Measurements from ENCODE around the gene KLHL17.

DNA sequence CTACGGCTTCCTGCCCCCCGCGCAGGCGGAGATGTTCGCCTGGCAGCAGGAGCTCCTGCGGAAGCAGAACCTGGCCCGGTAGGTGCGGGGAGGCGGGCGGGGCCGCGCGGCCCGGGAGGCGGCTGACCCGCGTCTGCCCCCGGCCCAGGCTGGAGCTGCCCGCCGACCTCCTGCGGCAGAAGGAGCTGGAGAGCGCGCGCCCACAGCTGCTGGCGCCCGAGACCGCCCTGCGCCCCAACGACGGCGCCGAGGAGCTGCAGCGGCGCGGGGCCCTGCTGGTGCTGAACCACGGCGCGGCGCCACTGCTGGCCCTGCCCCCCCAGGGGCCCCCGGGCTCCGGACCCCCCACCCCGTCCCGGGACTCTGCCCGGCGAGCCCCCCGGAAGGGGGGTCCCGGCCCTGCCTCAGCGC lies 18.0 kb upstream of the KLHL17 start:
- TF ChIP-seq, protein P1, sequence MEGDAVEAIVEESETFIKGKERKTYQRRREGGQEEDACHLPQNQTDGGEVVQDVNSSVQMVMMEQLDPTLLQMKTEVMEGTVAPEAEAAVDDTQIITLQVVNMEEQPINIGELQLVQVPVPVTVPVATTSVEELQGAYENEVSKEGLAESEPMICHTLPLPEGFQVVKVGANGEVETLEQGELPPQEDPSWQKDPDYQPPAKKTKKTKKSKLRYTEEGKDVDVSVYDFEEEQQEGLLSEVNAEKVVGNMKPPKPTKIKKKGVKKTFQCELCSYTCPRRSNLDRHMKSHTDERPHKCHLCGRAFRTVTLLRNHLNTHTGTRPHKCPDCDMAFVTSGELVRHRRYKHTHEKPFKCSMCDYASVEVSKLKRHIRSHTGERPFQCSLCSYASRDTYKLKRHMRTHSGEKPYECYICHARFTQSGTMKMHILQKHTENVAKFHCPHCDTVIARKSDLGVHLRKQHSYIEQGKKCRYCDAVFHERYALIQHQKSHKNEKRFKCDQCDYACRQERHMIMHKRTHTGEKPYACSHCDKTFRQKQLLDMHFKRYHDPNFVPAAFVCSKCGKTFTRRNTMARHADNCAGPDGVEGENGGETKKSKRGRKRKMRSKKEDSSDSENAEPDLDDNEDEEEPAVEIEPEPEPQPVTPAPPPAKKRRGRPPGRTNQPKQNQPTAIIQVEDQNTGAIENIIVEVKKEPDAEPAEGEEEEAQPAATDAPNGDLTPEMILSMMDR (IDR thresholded peaks at IDR 0.05; ENCODE audit: low read depth, low read length): no peak
- no peak for TF ChIP-seq EZH2phosphoT487 (IDR thresholded peaks at IDR 0.05; ENCODE audit: low read depth)

Measured in OCI-LY3 (cell line).